ENCODE results near the gene SERPINB2.

SERPINB2 gene

GRCh38 chr18:63899206-63899605 is 11.7 kb downstream of the SERPINB2 start:
- TF ChIP-seq ZBTB7A (IDR thresholded peaks at IDR 0.05; ENCODE audit: low read depth) (no peak), TCF12 (IDR thresholded peaks at IDR 0.05; ENCODE audit: low read depth) (no peak), CEBPB (IDR thresholded peaks at IDR 0.05) (no peak), NFIC (IDR thresholded peaks at IDR 0.05) (no peak), FOXM1 (IDR thresholded peaks at IDR 0.05; ENCODE audit: borderline replicate concordance, low read depth) (no peak), TAF1 (IDR thresholded peaks at IDR 0.05; ENCODE audit: low read depth) (no peak), EGR1 (IDR thresholded peaks at IDR 0.05) (no peak), YY1 (IDR thresholded peaks at IDR 0.05; ENCODE audit: low read depth) (no peak), MAX (IDR thresholded peaks at IDR 0.05) (no peak), USF1 (IDR thresholded peaks at IDR 0.05) (no peak), CREB1 (IDR thresholded peaks at IDR 0.05; ENCODE audit: low read depth) (no peak), TEAD4 (IDR thresholded peaks at IDR 0.05) (no peak), EP300 (IDR thresholded peaks at IDR 0.05; ENCODE audit: borderline replicate concordance) (no peak), RAD21 (IDR thresholded peaks at IDR 0.05; ENCODE audit: low read depth) (no peak)
- TF ChIP-seq, protein P1, sequence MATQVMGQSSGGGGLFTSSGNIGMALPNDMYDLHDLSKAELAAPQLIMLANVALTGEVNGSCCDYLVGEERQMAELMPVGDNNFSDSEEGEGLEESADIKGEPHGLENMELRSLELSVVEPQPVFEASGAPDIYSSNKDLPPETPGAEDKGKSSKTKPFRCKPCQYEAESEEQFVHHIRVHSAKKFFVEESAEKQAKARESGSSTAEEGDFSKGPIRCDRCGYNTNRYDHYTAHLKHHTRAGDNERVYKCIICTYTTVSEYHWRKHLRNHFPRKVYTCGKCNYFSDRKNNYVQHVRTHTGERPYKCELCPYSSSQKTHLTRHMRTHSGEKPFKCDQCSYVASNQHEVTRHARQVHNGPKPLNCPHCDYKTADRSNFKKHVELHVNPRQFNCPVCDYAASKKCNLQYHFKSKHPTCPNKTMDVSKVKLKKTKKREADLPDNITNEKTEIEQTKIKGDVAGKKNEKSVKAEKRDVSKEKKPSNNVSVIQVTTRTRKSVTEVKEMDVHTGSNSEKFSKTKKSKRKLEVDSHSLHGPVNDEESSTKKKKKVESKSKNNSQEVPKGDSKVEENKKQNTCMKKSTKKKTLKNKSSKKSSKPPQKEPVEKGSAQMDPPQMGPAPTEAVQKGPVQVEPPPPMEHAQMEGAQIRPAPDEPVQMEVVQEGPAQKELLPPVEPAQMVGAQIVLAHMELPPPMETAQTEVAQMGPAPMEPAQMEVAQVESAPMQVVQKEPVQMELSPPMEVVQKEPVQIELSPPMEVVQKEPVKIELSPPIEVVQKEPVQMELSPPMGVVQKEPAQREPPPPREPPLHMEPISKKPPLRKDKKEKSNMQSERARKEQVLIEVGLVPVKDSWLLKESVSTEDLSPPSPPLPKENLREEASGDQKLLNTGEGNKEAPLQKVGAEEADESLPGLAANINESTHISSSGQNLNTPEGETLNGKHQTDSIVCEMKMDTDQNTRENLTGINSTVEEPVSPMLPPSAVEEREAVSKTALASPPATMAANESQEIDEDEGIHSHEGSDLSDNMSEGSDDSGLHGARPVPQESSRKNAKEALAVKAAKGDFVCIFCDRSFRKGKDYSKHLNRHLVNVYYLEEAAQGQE (IDR thresholded peaks at IDR 0.05; ENCODE audit: low read depth) = no peak

DNA sequence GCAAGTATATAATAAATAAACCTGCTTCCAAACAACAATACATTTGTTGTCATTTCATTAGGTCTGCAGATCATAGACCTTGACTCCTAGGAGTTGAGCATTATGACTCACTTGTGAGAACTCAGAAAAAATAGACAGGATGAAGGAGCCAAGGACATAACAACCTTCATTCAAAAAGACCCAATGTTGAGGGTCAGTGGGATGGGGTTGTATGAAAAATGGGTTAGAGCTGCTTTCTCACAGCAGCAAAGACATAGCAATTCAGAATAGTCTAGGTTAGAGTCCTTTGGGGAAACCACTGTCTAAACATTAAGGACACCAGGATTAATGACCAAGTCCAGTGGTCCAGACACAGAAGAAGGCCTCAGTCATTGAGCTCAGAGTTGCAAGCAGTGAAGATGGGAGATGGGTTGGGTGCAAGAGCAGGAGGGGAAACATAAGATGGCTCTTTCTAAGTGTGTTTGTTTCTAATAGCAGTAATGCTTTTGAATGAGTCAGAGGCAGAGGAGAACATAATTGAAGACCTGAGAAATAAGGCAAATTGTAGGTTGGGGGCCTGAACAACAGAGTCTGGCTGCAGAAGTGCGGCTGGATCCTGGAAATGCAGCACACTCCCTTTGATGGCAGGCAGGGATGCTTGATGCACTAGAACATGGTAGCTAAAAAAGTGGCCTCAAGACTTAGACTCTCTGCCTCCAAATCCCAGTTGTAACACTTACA is 16.5 kb downstream of the SERPINB2 start:
- no peak for TF ChIP-seq USF1 (IDR thresholded peaks at IDR 0.05)
- no peak for TF ChIP-seq CEBPB (IDR thresholded peaks at IDR 0.05)
- no peak for TF ChIP-seq MAX (IDR thresholded peaks at IDR 0.05)
- TF ChIP-seq, protein P1 (IDR thresholded peaks at IDR 0.05; ENCODE audit: low read depth) = no peak

GRCh38 chr18:63904694-63905093 is 17.2 kb downstream of the SERPINB2 start:
- no peak for TF ChIP-seq FOXM1 (IDR thresholded peaks at IDR 0.05; ENCODE audit: borderline replicate concordance, low read depth)
- no peak for TF ChIP-seq ZBTB7A (IDR thresholded peaks at IDR 0.05; ENCODE audit: low read depth)
- no peak for TF ChIP-seq EP300 (IDR thresholded peaks at IDR 0.05; ENCODE audit: borderline replicate concordance)
- TF ChIP-seq TEAD4 (IDR thresholded peaks at IDR 0.05) = no peak
- no peak for TF ChIP-seq MAX (IDR thresholded peaks at IDR 0.05)

- TF ChIP-seq CREB1 (IDR thresholded peaks at IDR 0.05; ENCODE audit: low read depth) (no peak), EGR1 (IDR thresholded peaks at IDR 0.05) (no peak), MAX (IDR thresholded peaks at IDR 0.05) (no peak), YY1 (IDR thresholded peaks at IDR 0.05; ENCODE audit: low read depth) (no peak), ZBTB7A (IDR thresholded peaks at IDR 0.05; ENCODE audit: low read depth) (no peak), FOXM1 (IDR thresholded peaks at IDR 0.05; ENCODE audit: borderline replicate concordance, low read depth) (no peak), NFIC (IDR thresholded peaks at IDR 0.05) (no peak), TAF1 (IDR thresholded peaks at IDR 0.05; ENCODE audit: low read depth) (no peak), TCF12 (IDR thresholded peaks at IDR 0.05; ENCODE audit: low read depth) (no peak), TEAD4 (IDR thresholded peaks at IDR 0.05) (no peak)
- TF ChIP-seq, protein P1 (IDR thresholded peaks at IDR 0.05; ENCODE audit: low read depth) = no peak
Observed at GRCh38 chr18:63905361-63905760, 17.9 kb downstream of the SERPINB2 start.
